H1 (cell line): ENCODE results near the gene POLN. TPM values are rescaled to one million over a fixed set of nuclear protein-coding genes. Genes with fewer than 3 reads are reported as not detected.

ENCODE experiments used
- EGR1 ChIP-seq: IDR thresholded peaks from 2 replicates; pipeline ENCODE4 v1.6.1; 2011; ENCODE audit warnings: low read depth, low read length, borderline replicate concordance
- HDAC6 ChIP-seq: IDR thresholded peaks from one replicate; pipeline ENCODE4 v1.7.1; 2012; ENCODE audit warnings: low read depth, mild to moderate bottlenecking, inconsistent platforms, low read length, moderate library complexity
- POU5F1 ChIP-seq: IDR thresholded peaks from 2 replicates; pipeline ENCODE4 v1.6.1; 2011; ENCODE audit warnings: low read depth, mild to moderate bottlenecking, low read length, moderate library complexity
- RAD21 ChIP-seq, 2 experiments: IDR thresholded peaks in 1 of 2; conservative IDR thresholded peaks in 1 of 2; 2 replicates each; pipeline ENCODE4 v1.6.1; 2011; ENCODE audit warnings: low read depth in 2 of 2, low read length in 2 of 2, improper control_type of control experiment in 1 of 2, inconsistent platforms in 1 of 2, mild to moderate bottlenecking in 1 of 2, moderate library complexity in 1 of 2
- TAF7 ChIP-seq: optimal IDR thresholded peaks from 2 replicates; pipeline ENCODE3; 2011; ENCODE audit warnings: low read depth, mild to moderate bottlenecking, inconsistent platforms, low read length, moderate library complexity, borderline replicate concordance
- TEAD4 ChIP-seq: IDR thresholded peaks from 2 replicates; pipeline ENCODE4 v1.6.1; 2012; ENCODE audit warnings: low read depth, low read length, inconsistent platforms, mixed read lengths
- polyA plus RNA-seq, 7 experiments: library from polyadenylated mRNA; depleted of rRNA in 3 of 7; stranded (reverse) in 5 of 7; unstranded in 2 of 7; fragments of >200 nt in 5 of 7; fragments of 200-250 nt in 2 of 7; gene quantifications; 1 replicate in 5 of 7; 2 replicates in 1 of 7; 4 replicates in 1 of 7; pipeline versions ENCODE4 v1.2.1 to v1.2.3, GENCODE V29; 2011 to 2013; ENCODE audit warnings: missing spikeins in 2 of 7, mixed read lengths in 2 of 7
- total RNA-seq: library from RNA; stranded (reverse); fragmentation: NEBNext Ultra II Directional; extraction: Animal tissue kit (Norgen Biotek cat#: 25700); gene quantifications from 2 replicates; pipeline ENCODE4 v1.2.1, GENCODE V29; 2021
- TF ChIP-seq, protein P1 (sequence below): IDR thresholded peaks from 2 replicates; pipeline ENCODE4 v1.6.1; 2012; ENCODE audit warnings: inconsistent platforms

The POLN gene
- total and polyA plus RNA-seq, 2 of the 8 experiments (the other 6 are each of a cell fraction or from before 2014, with no cell fraction given) = 0.98 to 1.5 TPM

DNA sequence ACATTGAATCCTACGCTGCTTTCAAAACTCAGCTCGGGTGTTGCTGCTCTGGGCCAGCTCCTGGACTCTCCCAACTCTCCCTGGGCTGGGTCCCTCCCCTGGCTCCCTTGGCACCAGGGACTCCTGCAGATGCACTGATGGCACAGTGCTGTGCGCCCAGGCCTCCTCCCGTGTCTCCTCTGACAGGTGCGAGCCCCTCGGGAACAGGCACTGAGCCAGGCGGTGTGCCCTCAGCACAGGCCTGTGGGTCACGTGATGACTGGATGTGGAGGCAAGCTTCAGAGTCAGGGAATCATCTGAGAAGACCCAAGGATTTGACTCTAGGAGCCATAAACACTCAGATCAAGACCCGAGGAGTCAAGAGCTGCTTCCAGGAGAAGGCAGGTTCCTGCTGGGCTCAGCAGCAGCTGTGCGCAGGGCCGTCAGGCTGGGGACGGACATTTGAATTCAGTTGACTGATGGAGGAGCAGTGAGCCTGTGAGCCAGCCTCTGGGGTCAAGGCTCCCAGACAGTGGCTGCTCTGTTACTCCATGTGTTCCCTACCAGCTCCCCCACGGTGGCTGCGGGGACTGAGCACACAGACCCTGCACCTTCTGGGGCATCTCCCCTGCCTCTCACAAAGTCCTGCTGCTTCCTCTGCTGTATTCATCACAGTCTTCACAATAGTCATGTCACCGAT is 149.8 kb downstream of the POLN start (continued):
- no peak for TF ChIP-seq RAD21 (IDR thresholded peaks at IDR 0.05 in 1 of 2, conservative IDR thresholded peaks at IDR 0.05 in 1 of 2; ENCODE audit: low read depth in 2 of 2, low read length in 2 of 2)
- TF ChIP-seq EGR1 = no peak
- TF ChIP-seq HDAC6 = no peak
- TF ChIP-seq TAF7 = no peak
- TF ChIP-seq POU5F1 = no peak
- TF ChIP-seq, protein P1, sequence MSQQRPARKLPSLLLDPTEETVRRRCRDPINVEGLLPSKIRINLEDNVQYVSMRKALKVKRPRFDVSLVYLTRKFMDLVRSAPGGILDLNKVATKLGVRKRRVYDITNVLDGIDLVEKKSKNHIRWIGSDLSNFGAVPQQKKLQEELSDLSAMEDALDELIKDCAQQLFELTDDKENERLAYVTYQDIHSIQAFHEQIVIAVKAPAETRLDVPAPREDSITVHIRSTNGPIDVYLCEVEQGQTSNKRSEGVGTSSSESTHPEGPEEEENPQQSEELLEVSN = no peak
- no peak for TF ChIP-seq TEAD4
